MM.1S (cell line): Measurements from ENCODE around the gene WDR49.

Source experiments
- EZH2 ChIP-seq: fragments of 300-600 bp; sonication (generic); optimal IDR thresholded peaks from 2 replicates; pipeline ENCODE3; 2017; ENCODE audit warnings: low read depth, mild to moderate bottlenecking, antibody characterized with exemption, low read length, mixed read lengths
- EZH2phosphoT487 ChIP-seq: fragments of 300-600 bp; sonication (generic); IDR thresholded peaks from 2 replicates; pipeline ENCODE4 v1.6.1; 2018; ENCODE audit warnings: antibody characterized with exemption, low read length
- TF ChIP-seq, protein P1 (sequence below): fragments of 300-600 bp; sonication (generic); IDR thresholded peaks from 2 replicates; pipeline ENCODE4 v1.5.1; 2016; ENCODE audit warnings: antibody characterized with exemption, low read length, mixed read lengths

DNA sequence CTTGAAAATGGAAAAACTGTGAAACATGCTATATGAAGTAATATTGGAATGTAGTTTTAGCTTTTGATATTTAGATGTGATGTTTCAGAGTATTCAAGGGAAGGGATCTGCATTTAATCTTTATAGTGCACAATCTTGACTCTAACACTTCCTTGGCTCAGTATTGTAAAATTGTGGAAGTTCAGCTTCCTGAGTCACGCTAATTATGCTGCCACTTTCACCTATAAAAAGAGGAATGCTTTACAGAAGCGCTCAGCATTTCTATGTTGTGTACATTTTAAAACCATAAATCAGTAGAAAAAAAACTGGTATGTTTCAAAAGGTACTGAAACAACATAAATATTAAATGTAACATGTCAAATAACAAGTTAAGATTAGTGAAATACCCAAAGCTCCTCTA lies 212.5 kb downstream of the WDR49 start:
- TF ChIP-seq, protein P1, sequence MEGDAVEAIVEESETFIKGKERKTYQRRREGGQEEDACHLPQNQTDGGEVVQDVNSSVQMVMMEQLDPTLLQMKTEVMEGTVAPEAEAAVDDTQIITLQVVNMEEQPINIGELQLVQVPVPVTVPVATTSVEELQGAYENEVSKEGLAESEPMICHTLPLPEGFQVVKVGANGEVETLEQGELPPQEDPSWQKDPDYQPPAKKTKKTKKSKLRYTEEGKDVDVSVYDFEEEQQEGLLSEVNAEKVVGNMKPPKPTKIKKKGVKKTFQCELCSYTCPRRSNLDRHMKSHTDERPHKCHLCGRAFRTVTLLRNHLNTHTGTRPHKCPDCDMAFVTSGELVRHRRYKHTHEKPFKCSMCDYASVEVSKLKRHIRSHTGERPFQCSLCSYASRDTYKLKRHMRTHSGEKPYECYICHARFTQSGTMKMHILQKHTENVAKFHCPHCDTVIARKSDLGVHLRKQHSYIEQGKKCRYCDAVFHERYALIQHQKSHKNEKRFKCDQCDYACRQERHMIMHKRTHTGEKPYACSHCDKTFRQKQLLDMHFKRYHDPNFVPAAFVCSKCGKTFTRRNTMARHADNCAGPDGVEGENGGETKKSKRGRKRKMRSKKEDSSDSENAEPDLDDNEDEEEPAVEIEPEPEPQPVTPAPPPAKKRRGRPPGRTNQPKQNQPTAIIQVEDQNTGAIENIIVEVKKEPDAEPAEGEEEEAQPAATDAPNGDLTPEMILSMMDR, result no peak
- no peak for TF ChIP-seq EZH2
- no peak for TF ChIP-seq EZH2phosphoT487
